Endometrium (tissue), 2 donors: ENCODE data around the gene GTF3C5.
"Not testable (repeated sequence)": the region's sequence is repeated elsewhere in the genome, so short reads cannot be mapped to it uniquely, and the experiment has no call there.

Experiments used
- FAIRE-seq: peaks from 2 replicates; lab custom pipeline; 2012; peaks lifted over from hg19 to GRCh38; lab: Jason Lieb, UNC
- donor health status: control.
- donor health status: control.

Gene GTF3C5

GRCh38 chr9:133055788-133056420 lies 25.1 kb downstream of the GTF3C5 start:
- FAIRE-seq = no peak

- FAIRE-seq = no peak
These were observed 25.7 kb downstream of the GTF3C5 start for GRCh38 chr9:133056533-133056932.

GRCh38 chr9:133057006-133057405 lies 26.2 kb downstream of the GTF3C5 start:
- no peak for FAIRE-seq

- FAIRE-seq = no peak
These were observed 26.8 kb downstream of the GTF3C5 start for GRCh38 chr9:133057553-133057952.

GRCh38 chr9:133058071-133058470 lies 27.3 kb downstream of the GTF3C5 start:
- no peak for FAIRE-seq

GRCh38 chr9:133058550-133059320 lies 27.9 kb downstream of the GTF3C5 start:
- FAIRE-seq = no peak

- no peak for FAIRE-seq
These were observed 28.8 kb downstream of the GTF3C5 start for GRCh38 chr9:133059623-133060022.

GRCh38 chr9:133060417-133060841 lies 29.6 kb downstream of the GTF3C5 start:
- no peak for FAIRE-seq

GRCh38 chr9:133061019-133061763 lies 30.4 kb downstream of the GTF3C5 start:
- not testable (repeated sequence) for FAIRE-seq

GRCh38 chr9:133061764-133062145 lies 31.0 kb downstream of the GTF3C5 start, which contains the start of gene CEL:
CEL (plus strand) TSS chr9:133061981; CDS start chr9:133062003, 22 bp downstream.
- FAIRE-seq = not testable (repeated sequence)

GRCh38 chr9:133062569-133062968 lies 31.8 kb downstream of the GTF3C5 start:
- FAIRE-seq = not testable (repeated sequence)

GRCh38 chr9:133063159-133063499 lies 32.3 kb downstream of the GTF3C5 start:
- no peak for FAIRE-seq

- FAIRE-seq = no peak
These were observed 32.9 kb downstream of the GTF3C5 start for GRCh38 chr9:133063500-133064231.

- FAIRE-seq = no peak
These were observed 33.7 kb downstream of the GTF3C5 start for GRCh38 chr9:133064241-133065069.

GRCh38 chr9:133065070-133065388 lies 34.2 kb downstream of the GTF3C5 start:
- FAIRE-seq = no peak

- FAIRE-seq = no peak
These were observed 35.6 kb downstream of the GTF3C5 start for GRCh38 chr9:133066181-133066983.

GRCh38 chr9:133067006-133067405 lies 36.2 kb downstream of the GTF3C5 start:
- FAIRE-seq = no peak

GRCh38 chr9:133067813-133068212 lies 37.0 kb downstream of the GTF3C5 start:
- FAIRE-seq = no peak

- FAIRE-seq = not testable (repeated sequence)
These were observed 37.6 kb downstream of the GTF3C5 start for GRCh38 chr9:133068431-133068830.

- not testable (repeated sequence) for FAIRE-seq
These were observed 39.7 kb downstream of the GTF3C5 start for GRCh38 chr9:133070500-133070961.
